Ishikawa (cell line): ENCODE data around the gene GUCD1.

ENCODE experiments used
- CEBPB ChIP-seq: IDR thresholded peaks from 2 replicates; pipeline ENCODE4 v1.6.1; 2012
- CREB1 ChIP-seq: IDR thresholded peaks from 2 replicates; pipeline ENCODE4 v1.6.1; 2012; ENCODE audit warnings: low read depth
- EGR1 ChIP-seq: IDR thresholded peaks from 2 replicates; pipeline ENCODE4 v1.6.1; 2012
- EP300 ChIP-seq: IDR thresholded peaks from 2 replicates; pipeline ENCODE4 v1.6.1; 2012; ENCODE audit warnings: borderline replicate concordance
- FOXM1 ChIP-seq: IDR thresholded peaks from 2 replicates; pipeline ENCODE4 v1.6.1; 2012; ENCODE audit warnings: low read depth, borderline replicate concordance
- MAX ChIP-seq: IDR thresholded peaks from 2 replicates; pipeline ENCODE4 v1.6.1; 2012
- NFIC ChIP-seq: IDR thresholded peaks from 2 replicates; pipeline ENCODE4 v1.6.1; 2012
- RAD21 ChIP-seq: IDR thresholded peaks from 2 replicates; pipeline ENCODE4 v1.6.1; 2012; ENCODE audit warnings: low read depth
- REST ChIP-seq: IDR thresholded peaks from 2 replicates; pipeline ENCODE4 v1.6.1; 2012; ENCODE audit warnings: low read depth, mild to moderate bottlenecking
- TAF1 ChIP-seq: IDR thresholded peaks from 2 replicates; pipeline ENCODE4 v1.6.1; 2012; ENCODE audit warnings: low read depth, mild to moderate bottlenecking
- TCF12 ChIP-seq: IDR thresholded peaks from 2 replicates; pipeline ENCODE4 v1.6.1; 2012; ENCODE audit warnings: low read depth
- TEAD4 ChIP-seq: IDR thresholded peaks from 2 replicates; pipeline ENCODE4 v1.6.1; 2012
- USF1 ChIP-seq: IDR thresholded peaks from 2 replicates; pipeline ENCODE4 v1.6.1; 2012
- YY1 ChIP-seq: IDR thresholded peaks from 2 replicates; pipeline ENCODE4 v1.6.1; 2012; ENCODE audit warnings: low read depth
- ZBTB7A ChIP-seq: IDR thresholded peaks from 2 replicates; pipeline ENCODE4 v1.6.1; 2012; ENCODE audit warnings: low read depth

Gene GUCD1

GRCh38 chr22:24595228-24595627 is 40.3 kb upstream of the GUCD1 start:
- TF ChIP-seq REST (no peak), EP300 (no peak), TAF1 (no peak), CEBPB (no peak), TCF12 (no peak), MAX (no peak), YY1 (no peak), EGR1 (no peak)

- TF ChIP-seq EP300: no peak
- TF ChIP-seq CEBPB: no peak
- TF ChIP-seq CREB1: no peak
- TF ChIP-seq YY1: no peak
- TF ChIP-seq USF1: no peak
- no peak for TF ChIP-seq RAD21
Observed at GRCh38 chr22:24594569-24595120, 39.7 kb upstream of the GUCD1 start.

- TF ChIP-seq FOXM1 (no peak), MAX (peak; percentile 24; the same call in 1 of the 2 replicates), EP300 (no peak), YY1 (no peak), TEAD4 (no peak)
Observed at GRCh38 chr22:24593836-24594568, 39.1 kb upstream of the GUCD1 start.

GRCh38 chr22:24593559-24593835 is 38.6 kb upstream of the GUCD1 start:
- peak; percentile 40; the same call in 1 of the 2 replicates for TF ChIP-seq ZBTB7A

GRCh38 chr22:24592851-24593558 is 38.1 kb upstream of the GUCD1 start, which contains the start of gene LRRC75B:
LRRC75B (minus strand) TSS chr22:24593073; CDS start chr22:24593039, 34 bp downstream.
- TF ChIP-seq TAF1: peak; percentile 36; the same call in 1 of the 2 replicates
- peak; percentile 46 for TF ChIP-seq NFIC
- TF ChIP-seq EP300: no peak
- TF ChIP-seq REST: no peak
- TF ChIP-seq CEBPB: peak; percentile 39; the same call in 1 of the 2 replicates
- TF ChIP-seq YY1: no peak
- no peak for TF ChIP-seq TEAD4
- TF ChIP-seq MAX: peak; percentile 29; the same call in 1 of the 2 replicates
- TF ChIP-seq ZBTB7A: no peak
- TF ChIP-seq CREB1: no peak
- TF ChIP-seq USF1: no peak
- TF ChIP-seq EGR1: no peak
- TF ChIP-seq TCF12: peak; percentile 5; the same call in 1 of the 2 replicates
- no peak for TF ChIP-seq RAD21
- no peak for TF ChIP-seq FOXM1
